ENCODE measurements around the gene LRCH4. TPM values are rescaled to one million over a fixed set of nuclear protein-coding genes. Genes with fewer than 3 reads are reported as not detected.
A peak's percentile ranks its signal among the peaks of the same experiment; 100 is the strongest.

LRCH4 gene
- total RNA-seq, 4 donors from 2014 or later: 42.0 to 82.2 (median 63.7) TPM

DNA sequence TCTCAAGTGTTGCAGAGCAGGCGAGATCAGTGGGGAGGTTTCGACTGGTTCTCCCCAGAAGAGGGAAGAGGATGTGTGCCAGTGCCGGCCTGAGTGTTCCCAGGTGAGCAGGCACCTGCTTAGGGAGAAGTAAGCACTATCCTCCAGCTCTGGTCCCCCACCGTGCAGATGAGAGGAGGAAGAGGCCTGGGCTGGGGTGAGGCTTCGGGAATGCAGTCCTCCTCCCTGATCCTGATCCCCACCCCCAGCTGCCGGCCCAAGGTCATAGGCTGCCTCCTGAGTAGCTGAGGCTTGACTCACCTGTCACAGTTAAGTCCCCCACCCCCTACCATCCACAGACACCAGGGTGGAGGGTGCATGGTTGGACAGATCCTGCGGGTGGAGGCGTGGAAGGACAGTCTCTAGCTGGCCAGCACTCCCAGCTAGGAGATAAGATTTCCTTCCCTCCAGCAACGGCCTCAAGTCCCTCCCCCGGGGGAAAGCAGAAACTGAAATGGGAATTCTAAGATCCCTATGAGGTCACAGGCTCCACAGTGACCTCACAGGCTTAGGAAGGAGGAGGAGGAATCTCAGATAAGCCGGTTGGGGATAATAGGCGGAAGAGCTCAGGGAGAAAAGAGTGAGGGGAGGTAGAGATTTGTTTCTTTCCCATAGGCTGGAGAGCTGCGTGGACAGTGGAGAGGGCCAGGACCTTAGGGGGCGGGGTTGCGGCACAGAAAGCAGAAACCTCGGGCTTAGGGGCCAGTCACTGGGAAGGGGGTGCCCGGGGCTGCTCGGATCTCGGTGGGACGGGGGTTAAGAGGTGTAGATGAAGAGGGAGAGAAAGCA lies 1.0 kb downstream of the LRCH4 start:
- 6 to 12% methylated on average over 19 to 20 of the region's 20 CpGs for WGBS, 2 donors
- DNase-seq (ENCODE audit: low spot score in 2 of 2): peak in 1 of 2 donors; percentile 33
- intact Hi-C loops (cut with DNase I; ENCODE audit: low total_unique reads): no loop called here

GRCh38 chr7:100584054-100584682 lies 1.8 kb downstream of the LRCH4 start:
- intact Hi-C loops (cut with DNase I; ENCODE audit: low total_unique reads): no loop called here
- 32 to 46% methylated on average over 15 of the region's 15 CpGs for WGBS, 2 donors
- DNase-seq (ENCODE audit: low spot score in 2 of 2): no peak
- TF ChIP-seq, protein P1, sequence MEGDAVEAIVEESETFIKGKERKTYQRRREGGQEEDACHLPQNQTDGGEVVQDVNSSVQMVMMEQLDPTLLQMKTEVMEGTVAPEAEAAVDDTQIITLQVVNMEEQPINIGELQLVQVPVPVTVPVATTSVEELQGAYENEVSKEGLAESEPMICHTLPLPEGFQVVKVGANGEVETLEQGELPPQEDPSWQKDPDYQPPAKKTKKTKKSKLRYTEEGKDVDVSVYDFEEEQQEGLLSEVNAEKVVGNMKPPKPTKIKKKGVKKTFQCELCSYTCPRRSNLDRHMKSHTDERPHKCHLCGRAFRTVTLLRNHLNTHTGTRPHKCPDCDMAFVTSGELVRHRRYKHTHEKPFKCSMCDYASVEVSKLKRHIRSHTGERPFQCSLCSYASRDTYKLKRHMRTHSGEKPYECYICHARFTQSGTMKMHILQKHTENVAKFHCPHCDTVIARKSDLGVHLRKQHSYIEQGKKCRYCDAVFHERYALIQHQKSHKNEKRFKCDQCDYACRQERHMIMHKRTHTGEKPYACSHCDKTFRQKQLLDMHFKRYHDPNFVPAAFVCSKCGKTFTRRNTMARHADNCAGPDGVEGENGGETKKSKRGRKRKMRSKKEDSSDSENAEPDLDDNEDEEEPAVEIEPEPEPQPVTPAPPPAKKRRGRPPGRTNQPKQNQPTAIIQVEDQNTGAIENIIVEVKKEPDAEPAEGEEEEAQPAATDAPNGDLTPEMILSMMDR (IDR thresholded peaks at IDR 0.05): no peak
- no peak for TF ChIP-seq POLR2A (IDR thresholded peaks at IDR 0.05)
- H3K4me3 ChIP-seq (ENCODE audit: low read depth, poor library complexity, severe bottlenecking): no peak overlapping the region

More for the DNA sequence above, 1.0 kb downstream of the LRCH4 start:
- TF ChIP-seq, protein P1 (IDR thresholded peaks at IDR 0.05): no peak
- no peak for TF ChIP-seq POLR2A (IDR thresholded peaks at IDR 0.05)
- peak overlapping the region; percentile 75 for H3K4me3 ChIP-seq (ENCODE audit: low read depth, poor library complexity, severe bottlenecking)

DNA sequence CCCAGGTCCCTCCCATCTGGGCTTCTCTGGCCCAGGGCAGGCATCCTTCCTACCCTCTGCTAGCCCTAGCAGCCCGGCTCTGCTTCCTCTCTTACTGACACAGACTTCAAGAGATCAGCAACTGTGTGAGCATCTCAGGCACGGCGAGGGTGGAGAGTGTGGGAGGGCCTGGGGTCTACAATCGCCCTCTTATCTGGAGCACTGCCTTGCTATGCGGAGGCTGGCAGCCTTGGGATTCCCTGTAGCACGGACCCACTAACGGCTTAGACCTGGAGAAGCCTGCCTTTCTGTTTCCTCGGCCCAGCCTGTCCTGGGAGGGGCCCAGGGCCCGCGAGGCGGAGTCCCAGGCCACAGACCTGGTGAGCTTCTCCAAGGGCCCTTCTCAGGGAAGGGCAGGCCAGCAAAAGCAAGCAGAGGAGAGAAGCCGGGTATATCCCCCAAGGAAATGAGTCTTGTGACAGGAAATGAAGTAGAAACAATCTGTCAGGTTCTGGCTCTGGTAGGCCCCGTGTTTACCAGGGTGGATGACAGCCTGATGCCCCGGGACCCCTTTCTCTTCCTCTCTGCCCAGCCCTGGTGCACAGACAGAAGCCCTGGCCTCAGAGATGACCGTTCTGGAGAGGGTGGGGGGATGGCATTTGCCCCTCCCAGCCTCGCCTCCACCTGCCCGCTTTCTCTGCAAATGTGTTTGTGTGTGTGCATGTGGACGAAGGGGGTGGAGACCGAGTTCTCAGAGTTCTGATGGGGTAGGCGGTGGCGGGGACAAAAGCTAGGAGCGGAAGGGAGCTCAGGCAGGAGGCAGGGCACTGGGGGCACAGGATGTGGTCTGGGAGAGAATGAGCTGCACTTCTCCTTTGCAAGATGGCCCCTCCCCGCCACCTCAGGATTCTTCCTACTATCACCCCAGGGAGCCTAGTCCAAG lies 2.5 kb downstream of the LRCH4 start:
- no peak overlapping the region for H3K4me3 ChIP-seq (ENCODE audit: low read depth, poor library complexity, severe bottlenecking)
- no peak for TF ChIP-seq POLR2A (IDR thresholded peaks at IDR 0.05)
- TF ChIP-seq, protein P1 (IDR thresholded peaks at IDR 0.05): no peak
- intact Hi-C loops (cut with DNase I; ENCODE audit: low total_unique reads): no loop called here
- peak; percentile 66 to 92 for DNase-seq (ENCODE audit: low spot score in 2 of 2)
- 47 to 55% methylated on average over 16 to 23 of the region's 23 CpGs for WGBS, 2 donors

- TF ChIP-seq POLR2A (IDR thresholded peaks at IDR 0.05): no peak
- TF ChIP-seq, protein P1 (IDR thresholded peaks at IDR 0.05): no peak
- WGBS, 2 donors: 71 to 74% methylated on average over 11 of the region's 11 CpGs
These were observed 3.3 kb downstream of the LRCH4 start for GRCh38 chr7:100582650-100583049.

GRCh38 chr7:100582041-100582579 lies 3.8 kb downstream of the LRCH4 start:
- intact Hi-C loops (cut with DNase I; ENCODE audit: low total_unique reads): no loop called here

More at GRCh38 chr7:100582650-100583049, 3.3 kb downstream of the LRCH4 start:
- DNase-seq (ENCODE audit: low spot score in 2 of 2): no peak
- intact Hi-C loops (cut with DNase I; ENCODE audit: low total_unique reads): no loop called here
- H3K4me3 ChIP-seq (ENCODE audit: low read depth, poor library complexity, severe bottlenecking): no peak overlapping the region

More at GRCh38 chr7:100582041-100582579, 3.8 kb downstream of the LRCH4 start:
- WGBS, 2 donors: 74 to 80% methylated on average over 12 to 17 of the region's 20 CpGs
- H3K4me3 ChIP-seq (ENCODE audit: low read depth, poor library complexity, severe bottlenecking): no peak overlapping the region
- TF ChIP-seq POLR2A (IDR thresholded peaks at IDR 0.05): no peak
- TF ChIP-seq, protein P1 (IDR thresholded peaks at IDR 0.05): no peak
- no peak for DNase-seq (ENCODE audit: low spot score in 2 of 2)

All from lower leg skin (tissue), 4 donors.